ENCODE results near the gene CEPT1.
"Not testable (repeated sequence)": the region's sequence is repeated elsewhere in the genome, so short reads cannot be mapped to it uniquely, and the experiment has no call there.

The CEPT1 gene

DNA sequence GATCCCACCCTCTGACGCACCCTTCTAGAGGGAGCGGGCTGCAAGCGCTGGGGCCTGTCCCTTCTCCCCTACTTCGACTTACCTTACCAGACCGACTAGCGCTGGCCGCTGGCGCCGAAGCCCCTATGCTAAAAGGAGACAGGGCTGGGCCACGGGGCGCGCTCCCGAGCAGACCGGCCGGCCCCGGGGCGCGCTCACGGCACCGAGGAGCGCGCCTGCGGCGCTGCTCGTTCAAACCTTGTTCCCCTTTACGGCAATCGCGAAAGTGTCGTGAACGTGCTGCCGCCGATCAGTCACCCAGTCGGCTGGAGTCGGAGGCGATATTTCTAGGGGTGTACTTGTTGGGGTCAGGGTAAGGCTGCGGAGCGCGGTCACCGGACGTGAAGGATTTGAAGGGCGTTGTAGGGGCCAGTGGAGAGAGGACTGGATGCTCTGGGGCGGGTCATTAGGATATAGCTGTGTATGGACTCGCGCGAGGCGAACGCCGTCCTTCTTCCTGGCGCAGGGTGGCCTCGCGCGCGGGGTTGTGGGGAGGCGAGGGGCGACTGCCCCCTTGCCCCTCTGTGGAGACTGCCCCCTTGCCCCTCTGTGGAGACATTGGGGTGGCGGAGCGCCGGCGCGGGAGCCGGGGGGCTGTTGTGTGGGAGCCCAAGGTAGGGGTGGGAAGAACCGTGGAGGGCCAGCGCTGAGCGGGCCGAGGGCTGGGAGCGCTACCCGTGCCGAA lies at the start of gene CEPT1, which contains the start of gene DRAM2:
CEPT1 (plus strand) TSS at position 268 of the 724 bp plus-strand sequence. CDS start 7,492 bp downstream, outside the sequence.
DRAM2 (minus strand) TSS at position 138 of the 724 bp plus-strand sequence. CDS start 8,539 bp downstream, outside the sequence.
- peak; percentile 83 to 92 for DNase-seq (ENCODE audit: low read depth in 2 of 2)

DNA sequence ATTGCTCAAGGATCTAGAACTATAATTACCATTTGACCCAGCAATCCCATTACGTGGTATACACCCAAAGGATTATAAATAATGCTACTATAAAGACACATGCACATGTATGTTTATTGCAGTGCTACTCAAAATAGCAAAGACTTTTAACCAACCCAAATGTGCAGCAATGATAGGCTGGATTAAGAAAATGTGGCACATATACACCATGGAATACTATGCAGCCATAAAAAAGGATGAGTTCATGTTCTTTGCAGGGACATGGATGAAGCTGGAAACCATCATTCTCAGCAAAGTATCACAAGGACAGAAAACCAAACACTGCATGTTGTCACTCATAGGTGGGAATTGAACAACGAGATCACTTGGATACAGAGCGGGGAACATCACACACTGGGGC lies 44.6 kb upstream of the CEPT1 start:
- not testable (repeated sequence) for DNase-seq (ENCODE audit: low read depth in 2 of 2)

GRCh38 chr1:111097356-111098099 lies 42.5 kb upstream of the CEPT1 start:
- DNase-seq (ENCODE audit: low read depth in 2 of 2): no peak

DNA sequence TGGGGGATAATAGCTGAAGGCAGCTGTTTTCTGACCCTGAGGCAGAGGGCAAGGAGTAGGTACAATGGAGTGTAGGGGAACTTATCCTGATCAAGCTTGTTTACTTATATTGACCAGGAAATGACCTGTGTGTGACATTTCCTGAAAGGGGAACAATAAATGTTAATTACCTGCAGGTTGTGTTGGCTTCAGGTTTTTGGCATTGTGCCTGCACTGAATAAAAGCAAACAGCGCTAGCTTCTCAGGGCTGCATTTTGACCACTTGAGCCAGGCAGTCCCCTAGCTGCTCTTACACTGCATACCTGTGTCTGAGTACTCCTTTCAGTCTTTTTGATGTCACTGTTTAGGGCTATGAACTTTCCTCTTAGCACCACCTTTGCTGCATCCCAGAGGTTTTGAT lies 40.7 kb upstream of the CEPT1 start:
- no peak for DNase-seq (ENCODE audit: low read depth in 2 of 2)

- no peak for DNase-seq (ENCODE audit: low read depth in 2 of 2)
Measured at GRCh38 chr1:111101854-111102642, 38.0 kb upstream of the CEPT1 start.

DNA sequence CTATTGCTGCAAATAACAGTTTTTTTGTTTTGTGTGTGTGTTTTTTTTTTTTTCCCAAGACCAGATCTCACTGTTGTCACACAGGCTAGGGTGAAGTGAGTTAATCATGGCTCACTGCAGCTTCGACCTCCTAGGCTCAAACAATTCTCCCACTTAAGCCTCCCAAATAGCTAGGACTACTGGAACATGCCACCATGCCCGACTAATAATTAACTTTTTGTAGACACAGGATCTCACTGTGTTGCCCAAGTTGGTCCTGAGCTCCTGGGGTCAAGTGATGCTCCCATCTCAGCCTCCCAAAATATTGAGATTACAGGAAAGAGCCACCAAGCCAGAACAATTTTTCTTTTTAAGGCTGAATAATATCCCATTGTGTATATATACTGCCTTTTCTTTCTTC lies 35.0 kb upstream of the CEPT1 start:
- DNase-seq (ENCODE audit: low read depth in 2 of 2): no peak

DNA sequence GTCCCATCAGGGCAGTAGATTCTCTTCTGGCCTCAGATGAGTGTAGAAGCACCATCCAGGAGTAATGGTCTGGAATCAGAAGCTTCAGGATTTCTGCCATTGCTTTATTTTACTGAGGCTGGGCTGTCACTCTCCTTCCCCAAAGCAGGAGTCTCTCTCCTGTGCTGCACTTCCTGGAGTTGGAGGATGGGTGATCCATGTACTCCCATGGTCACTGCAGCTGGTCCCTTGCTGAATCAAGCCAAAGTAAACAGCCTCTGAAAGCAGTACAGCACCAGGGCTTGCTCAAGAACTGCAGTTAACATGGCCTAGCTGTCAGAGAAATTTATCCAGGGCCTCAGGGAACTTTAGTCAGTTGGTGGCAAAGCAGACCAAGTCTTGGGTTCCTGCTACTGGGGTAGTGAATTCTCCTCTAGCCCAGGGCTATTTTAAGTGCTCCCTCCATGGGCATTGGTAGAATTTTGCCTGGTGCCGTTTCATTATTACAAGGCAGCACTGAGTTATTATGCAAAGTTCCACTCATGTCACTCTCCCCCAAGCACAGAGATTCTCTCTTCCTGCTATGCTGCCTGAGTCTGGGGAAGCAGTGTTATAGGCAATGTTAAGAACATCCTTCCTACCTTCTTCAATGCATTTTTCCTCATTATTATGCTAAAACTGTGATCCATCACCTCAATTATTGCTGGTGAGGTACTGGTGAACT lies 29.7 kb upstream of the CEPT1 start:
- DNase-seq (ENCODE audit: low read depth in 2 of 2): no peak

DNA sequence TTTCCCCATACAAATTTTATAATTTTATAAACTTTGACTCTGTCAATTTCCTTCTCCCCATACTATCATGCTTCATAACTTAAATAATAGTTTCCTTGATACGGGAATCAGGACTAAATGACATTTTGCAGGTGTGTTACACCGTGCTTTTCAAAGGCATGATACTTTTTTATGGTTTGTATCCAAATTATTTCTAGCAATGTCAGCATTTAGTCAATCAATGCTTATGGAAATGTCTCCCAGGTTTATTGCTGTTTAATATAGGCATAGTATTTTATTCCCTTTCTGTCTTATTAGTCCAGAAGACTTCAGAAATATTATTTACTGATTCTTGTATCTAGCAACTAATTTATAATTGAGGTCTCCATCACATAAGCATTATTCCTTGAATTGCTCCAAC lies 23.5 kb upstream of the CEPT1 start:
- no peak for DNase-seq (ENCODE audit: low read depth in 2 of 2)

- no peak for DNase-seq (ENCODE audit: low read depth in 2 of 2)
Measured at GRCh38 chr1:111126354-111126753, 13.7 kb upstream of the CEPT1 start.

DNA sequence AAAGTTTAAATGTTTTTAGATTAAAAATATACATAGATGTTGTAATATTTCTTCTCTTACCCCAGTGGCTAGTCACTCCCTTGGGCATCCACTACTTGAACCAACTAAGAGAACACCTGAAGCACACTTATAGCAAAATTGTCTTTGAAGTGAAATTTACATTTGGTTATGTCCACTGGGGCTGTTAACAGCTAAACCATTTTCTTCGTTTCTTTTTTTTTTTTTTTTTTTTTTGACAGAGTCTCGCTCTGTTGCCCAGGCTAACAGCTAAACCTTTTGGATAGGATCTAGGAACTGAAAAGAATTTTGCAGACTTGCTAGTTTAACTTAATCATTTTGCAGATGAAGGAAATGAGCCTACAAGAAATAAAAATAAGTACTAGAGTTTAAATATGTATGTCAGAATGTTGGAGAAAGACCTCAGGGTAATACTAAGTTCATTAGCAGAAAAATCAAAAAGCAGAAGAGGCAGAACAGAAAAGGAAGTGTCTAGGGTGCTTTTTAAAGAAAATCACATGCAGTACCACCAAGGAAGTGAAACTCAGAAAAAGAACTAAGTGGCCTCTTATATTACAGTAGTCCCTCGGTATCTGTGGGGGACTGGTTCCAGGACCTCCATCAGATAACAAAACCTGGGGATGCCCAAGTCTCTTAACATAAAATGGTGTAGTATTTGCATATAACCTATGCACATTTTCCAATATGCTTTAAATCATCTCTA lies 11.9 kb upstream of the CEPT1 start:
- DNase-seq (ENCODE audit: low read depth in 2 of 2): no peak

DNA sequence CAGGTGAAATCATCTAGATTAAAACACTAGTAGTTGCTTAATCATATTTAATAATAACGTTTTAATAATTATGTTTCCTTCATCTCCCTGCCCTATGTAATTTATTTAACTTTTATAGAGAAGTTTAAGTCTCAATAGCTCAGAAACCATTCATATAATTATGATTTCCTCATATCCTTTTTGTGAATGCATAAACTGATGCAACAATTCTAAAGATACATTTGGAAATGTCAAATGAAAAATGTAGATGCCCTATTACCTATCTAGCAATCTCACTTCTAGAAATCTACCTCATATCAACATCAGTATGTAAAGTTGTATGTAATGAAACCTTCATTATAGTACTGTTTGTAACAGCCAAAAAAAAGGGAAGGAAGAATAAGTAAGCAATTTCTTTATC lies 10.6 kb upstream of the CEPT1 start:
- no peak for DNase-seq (ENCODE audit: low read depth in 2 of 2)

- no peak for DNase-seq (ENCODE audit: low read depth in 2 of 2)
Measured at GRCh38 chr1:111131693-111132092, 8.3 kb upstream of the CEPT1 start.

- no peak for DNase-seq (ENCODE audit: low read depth in 2 of 2)
Measured at GRCh38 chr1:111133866-111134265, 6.2 kb upstream of the CEPT1 start.

DNA sequence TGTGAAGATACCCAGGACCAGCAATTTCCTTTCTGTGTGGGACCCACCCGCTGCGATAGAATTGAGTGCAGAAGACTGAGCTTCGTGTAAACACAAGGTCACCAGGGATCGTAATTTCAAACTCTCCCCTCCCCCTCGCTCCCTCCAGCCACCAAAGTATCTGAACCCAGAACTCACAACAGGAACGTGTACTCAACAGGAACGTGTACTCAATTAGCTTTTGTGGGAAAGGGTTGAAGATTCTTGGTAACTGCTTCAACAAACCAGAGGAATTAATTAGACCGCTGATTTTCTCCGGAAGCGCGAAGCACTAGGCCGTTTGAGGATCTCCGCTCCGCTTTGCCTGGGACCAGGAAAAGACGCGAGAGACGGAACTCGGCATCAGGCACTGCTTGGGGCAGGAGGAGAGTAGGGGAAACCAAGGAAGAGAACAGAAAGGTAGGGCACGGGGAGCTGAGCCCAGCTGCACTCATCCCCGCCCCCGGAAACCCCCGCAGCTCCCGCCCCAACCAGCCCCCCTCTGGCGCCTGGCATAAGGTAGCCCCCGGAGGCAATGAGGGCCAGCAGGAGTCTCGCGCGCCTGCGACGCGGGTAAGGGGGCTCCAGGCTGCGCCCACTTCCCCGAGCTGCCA lies 583 bp upstream of the CEPT1 start:
- DNase-seq (ENCODE audit: low read depth in 2 of 2): peak; percentile 2 to 58

DNA sequence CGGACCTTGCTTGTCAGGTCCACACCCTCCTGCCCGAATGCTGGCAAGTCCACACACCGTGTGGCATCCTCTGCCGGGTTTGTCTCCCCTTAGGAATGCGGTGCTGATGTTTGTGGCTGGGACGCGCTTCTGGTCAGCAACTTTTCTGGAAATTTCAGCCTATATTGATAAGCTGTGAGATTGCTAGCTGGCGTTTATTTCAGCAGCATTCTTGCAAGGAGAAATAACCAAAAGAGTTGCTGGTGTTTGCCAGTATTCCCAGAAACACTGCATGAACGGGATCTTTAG lies 601 bp downstream of the CEPT1 start:
- no peak for DNase-seq (ENCODE audit: low read depth in 2 of 2)

DNA sequence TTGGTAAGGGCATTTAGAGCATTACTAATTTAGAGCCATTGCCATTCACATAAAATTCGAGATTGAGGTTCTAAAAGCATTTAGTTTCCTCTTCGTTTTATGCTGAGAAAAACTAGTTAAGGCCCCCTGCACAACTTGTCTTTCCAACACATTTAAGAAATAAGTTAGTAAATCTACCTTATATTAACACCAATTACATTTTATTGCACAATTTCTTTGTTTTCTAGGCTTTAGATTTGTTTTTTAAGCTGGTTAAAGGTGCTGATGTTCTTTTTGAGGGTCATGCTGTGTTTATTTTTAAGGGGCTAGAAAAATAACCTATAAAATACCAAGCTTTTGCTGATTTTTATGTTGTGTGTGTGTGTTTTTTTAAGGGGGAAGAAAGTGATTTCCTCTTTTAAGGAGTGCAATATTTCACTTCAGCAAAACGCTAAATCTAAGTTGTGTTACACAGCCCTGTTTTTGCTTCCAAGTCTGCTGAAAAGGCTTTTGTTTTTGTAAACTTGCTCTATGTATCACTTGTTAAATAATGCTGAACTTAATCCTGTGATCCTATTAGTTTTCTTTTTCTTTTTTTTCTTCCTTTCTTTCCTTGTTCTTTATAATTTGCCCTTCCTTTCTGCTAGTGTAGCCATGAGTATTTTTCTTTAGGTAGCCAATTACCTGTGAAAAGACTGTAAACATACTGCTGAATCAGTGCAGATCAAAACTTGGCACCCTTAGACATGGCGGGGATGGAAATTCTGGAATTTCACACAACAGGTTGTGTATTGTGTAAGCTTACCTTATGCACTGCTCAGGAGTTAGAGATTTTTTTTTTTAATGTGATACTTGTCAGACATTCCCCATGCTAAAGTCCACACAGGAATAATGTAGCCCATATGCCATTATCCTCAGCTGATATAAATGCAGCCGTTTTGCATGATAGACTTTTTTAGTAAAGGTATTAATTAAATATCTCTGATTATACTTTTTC lies 1.5 kb downstream of the CEPT1 start:
- DNase-seq (ENCODE audit: low read depth in 2 of 2): no peak

GRCh38 chr1:111142356-111142975 lies 2.4 kb downstream of the CEPT1 start:
- no peak for DNase-seq (ENCODE audit: low read depth in 2 of 2)

DNA sequence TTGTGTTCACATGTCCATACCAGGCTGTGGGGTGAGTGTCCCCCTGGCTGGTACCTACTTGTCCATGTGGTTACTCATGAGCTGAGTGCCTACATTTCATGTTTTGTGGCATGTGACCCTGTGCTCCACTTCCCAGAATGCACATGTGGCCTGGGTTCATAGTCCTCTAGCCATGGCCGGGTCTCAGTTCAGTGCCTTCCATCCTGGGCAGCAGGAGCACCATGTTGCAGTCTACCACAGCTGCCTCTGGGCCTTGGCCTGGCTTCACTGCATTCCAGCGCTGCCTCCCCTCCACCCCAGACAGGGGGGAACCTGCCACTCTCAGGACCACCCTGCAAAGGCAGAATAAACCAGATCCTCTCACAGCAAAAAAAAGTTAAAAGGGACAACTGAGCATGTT lies 5.5 kb downstream of the CEPT1 start:
- no peak for DNase-seq (ENCODE audit: low read depth in 2 of 2)
